Endometrium (tissue), 2 donors: ENCODE measurements around the gene POC1B.

Experiments
- FAIRE-seq: peaks from 2 replicates; lab custom pipeline; 2012; peaks lifted over from hg19 to GRCh38; lab: Jason Lieb, UNC
- donor health status: control.
- donor health status: control.

The POC1B gene

GRCh38 chr12:89538897-89539296 is 13.1 kb upstream of the POC1B start:
- FAIRE-seq = no peak

- no peak for FAIRE-seq
Observed at GRCh38 chr12:89537389-89537788, 11.5 kb upstream of the POC1B start.

DNA sequence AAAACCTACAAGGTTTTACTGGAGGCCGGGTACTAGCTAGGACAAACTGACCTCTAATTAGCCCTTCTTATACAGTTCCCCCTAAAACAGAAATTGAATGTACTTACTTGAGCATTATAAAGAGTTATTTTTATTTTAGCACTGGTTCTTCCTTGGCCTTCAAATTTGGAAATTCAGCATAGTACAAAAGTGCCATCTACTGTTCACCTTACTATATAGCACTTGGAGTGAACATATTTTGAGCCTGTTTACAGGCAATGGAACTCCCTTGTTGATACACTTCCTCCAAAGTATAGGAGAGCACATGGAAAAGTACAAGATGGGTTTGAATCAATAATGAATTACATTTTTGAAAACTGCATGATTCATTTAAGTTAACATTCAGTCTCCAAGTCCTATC is 3.9 kb upstream of the POC1B start:
- FAIRE-seq = peak; percentile 80

DNA sequence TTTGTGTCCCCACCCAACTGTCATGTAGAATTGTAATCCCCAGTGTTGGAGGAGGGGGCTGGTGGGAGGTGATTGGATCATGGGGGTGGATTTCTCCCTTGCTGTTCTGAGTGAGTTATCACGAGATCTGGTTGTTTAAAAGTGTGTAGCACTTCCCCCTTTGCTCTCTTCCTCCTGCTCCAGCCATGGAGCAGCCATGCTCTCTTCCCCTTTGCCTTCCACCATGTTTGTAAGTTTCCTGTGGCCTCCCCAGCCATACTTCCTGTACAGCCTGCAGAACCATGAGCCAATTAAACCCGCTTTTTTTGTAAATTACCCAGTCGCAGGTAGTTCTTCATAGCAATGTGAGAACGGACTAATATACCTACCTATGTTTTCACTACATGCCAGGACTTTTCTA is 2.6 kb upstream of the POC1B start:
- FAIRE-seq = no peak

DNA sequence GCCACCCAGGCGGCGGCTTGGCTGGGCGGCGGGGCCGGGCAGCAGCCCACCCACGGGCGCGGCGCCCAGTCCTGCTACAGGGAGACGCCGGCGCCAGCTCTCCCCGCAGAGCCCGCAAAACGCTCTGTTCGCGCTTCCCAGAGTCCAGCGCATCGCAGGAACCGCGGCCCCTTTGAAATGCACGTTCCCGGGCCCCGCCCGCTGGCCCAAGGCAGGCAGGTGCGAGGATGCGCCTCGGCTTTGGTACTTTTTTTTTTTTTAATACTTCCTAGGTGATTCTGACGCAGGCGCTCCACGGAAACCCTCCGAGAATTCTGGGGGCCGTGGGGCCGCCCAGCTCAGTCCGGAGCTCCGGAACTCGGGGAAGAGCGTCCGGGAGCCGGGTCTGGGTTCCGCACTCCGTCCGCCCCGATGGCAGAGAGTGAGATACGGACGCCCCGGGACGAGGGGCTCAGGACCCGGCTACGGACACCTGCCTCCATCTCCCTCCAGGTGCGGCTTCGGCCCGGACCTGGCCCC is 483 bp downstream of the POC1B start:
- no peak for FAIRE-seq

DNA sequence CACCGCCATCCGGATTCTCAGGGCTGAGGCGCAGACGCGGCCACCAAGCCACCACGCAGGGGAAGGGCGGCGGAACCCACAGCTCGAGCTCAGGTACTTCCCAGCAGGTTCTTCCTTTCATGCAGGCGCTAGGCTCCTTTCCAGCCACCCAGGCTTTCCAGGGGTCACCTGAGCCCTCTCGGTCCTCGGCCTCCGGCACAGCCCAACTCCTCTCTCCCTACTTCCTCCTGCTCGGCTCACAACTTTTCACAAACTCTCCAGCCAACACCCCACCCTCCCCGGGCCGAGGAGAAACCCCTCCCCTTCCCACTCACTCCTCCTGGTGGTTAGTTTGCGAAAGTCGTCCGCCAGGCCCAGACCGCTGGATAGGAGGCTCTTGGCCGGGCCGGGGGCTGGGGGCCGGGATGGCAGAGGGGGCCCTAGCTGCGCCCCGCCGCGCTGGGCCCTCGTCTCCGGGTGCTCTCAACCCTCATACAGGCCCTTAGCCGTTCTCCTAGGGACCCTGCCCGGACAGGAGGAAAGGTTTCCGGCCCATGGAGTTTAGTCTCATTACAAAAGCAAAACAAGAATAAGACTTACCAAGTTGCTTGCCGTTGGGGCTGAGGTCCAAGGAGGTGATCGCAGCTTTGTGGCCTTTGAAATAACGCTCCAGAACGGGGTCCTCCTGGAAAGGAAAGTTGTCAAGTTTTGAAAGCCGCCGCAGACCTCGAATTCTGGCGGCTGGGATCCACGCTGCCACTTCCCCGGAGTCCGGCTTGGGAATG is 1.1 kb downstream of the POC1B start, which contains the start of gene GALNT4:
Gene GALNT4 (minus strand): TSS at position 256 of the 764 bp plus-strand sequence. CDS start 247 bp downstream, at position 9.
- no peak for FAIRE-seq

DNA sequence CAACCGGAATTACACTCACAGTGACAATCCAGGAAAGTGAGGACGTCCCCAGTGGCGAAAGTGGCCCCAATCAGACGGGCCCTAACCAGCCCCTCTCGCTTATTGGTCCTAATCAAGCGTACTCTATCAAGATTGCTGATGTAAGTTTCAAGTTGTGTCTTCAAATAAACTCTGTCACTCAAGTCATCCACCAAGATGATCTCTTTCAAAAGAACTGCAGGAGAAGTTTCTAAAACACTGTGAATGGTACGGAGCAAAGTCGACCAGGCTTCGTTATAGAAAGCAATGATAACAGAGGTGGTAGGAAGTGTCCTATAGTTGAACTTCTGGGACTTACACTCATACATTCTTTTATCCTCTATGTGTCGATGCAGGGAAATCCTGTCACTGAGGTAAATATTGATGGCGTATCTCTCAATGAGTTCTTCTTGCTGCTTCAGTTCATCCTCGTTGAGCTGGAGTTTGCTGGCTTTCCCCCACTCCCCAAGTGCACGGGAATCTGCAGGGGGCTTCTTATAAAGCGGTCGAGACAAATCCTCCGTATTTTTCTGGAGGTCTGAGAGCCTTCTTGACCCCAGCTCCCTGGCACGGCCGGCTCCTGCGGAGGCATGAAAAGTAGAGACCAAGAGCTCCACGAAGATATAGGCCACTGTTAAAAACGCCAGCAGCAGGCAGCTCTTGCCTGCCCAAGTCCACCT is 1.9 kb downstream of the POC1B start:
- no peak for FAIRE-seq

DNA sequence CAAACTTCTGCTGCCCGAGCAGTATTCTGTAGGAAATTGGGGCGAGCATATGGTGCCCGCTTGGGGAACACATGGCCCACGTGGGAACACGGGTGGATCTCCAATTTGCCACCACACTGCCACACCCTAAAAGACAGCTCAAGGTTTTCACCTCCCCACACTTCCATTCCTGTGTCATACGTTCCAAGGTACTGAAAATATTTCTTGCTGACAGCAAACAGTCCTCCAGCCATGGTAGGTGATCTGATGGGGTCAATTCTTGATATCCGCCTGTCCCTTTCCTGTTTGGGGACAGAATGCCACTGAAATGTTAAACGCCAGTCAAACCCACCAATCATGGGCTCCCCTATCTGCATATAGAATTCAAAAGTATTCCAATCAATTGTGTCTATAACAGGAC is 2.5 kb downstream of the POC1B start:
- no peak for FAIRE-seq

DNA sequence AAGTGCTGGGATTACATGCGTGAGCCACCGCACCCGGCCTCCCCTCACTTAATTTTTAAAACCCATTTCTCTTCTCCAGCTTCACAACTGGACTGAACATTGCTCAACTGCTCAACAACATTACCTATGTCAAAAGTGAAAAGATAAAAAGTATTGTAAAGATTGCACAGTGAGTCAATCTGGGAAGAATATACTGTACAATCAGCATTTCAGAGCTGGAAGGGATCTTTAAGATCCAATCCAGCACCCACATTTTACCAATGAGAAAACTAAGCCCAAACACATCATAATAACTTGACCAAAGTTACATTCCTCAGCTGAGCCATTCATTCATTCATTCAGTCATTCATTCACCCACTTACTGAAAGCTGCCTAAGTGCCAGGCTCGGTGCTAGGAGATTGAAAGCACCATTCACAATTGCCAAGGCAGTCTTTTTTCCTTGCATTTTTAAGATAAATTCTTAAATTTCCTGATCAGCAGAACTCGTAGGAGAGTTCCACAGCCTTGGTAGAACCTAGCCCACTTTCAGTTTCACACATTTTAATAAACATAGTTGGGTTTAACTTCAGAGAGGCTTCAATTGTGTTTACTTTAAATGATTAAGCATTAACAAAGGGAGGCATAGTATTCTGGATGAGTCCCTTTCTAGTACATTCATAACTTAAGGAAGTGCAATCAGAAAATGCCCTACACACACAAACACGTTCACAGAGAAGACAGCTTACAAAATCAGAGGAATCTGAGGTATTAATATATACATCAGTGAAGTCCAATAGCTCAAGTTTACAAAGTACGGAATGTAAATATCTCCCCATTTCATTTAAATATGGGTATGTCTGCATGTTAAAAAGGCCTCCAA is 4.3 kb downstream of the POC1B start:
- no peak for FAIRE-seq

DNA sequence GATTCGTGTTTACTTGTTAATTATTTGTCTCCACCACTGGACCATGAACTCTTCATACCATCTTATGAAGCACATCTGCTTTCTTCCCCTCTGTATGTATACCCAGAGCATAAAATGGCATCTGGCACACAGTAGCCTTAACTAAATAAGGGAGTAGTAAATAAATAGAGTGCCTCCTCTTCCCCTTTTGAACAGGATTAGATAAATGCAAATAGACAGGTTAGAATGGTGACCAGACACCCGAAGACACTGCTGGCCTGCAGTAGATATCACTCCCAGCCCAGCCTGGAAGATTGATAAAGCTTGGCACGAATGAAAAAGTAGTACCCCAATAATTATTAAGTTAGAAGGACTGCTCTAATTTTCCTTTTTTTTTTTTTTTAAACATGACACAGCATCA is 8.1 kb downstream of the POC1B start:
- FAIRE-seq = no peak

DNA sequence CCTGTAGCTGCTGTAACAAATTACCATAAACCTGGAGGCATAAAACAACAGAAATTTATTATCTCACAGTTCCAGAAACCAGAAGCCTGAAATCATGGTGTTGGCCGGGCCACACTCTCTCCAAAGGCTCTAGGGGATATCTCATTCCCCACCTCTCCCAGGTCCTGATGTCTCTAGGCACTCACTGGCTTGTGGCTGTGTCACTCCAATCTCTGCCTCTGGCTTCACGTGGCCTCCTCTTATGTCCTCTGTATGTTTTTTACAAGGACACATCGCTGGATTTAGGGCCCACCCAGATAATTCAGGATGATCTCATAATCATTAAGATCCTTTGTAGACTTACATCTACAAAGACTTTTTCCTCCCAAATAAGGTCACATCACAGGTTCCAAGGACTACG is 9.2 kb downstream of the POC1B start:
- no peak for FAIRE-seq

DNA sequence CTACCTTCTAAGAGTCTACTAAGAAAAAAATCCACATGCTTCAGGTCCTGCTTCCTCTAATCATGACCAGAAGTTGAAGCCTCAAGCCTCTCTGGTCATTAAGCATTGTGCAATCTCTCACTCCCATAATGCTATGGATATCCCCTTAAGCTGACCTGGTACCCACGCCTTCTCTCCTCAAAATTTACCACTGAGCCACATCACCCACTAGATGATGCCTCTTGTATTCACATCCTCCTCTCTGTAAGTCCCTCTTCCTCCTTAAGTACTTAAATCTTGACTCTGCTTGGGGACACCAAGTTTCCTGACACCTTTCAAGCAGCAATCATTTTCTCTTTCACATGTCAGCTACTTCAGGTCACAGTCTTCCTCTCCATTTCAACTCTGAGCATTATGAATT is 11.1 kb downstream of the POC1B start:
- FAIRE-seq = no peak

GRCh38 chr12:89513544-89513943 is 12.3 kb downstream of the POC1B start:
- FAIRE-seq = no peak

GRCh38 chr12:89507015-89507824 is 18.6 kb downstream of the POC1B start:
- peak; percentile 81 for FAIRE-seq

- no peak for FAIRE-seq
Observed at GRCh38 chr12:89506050-89506449, 19.8 kb downstream of the POC1B start.

- no peak for FAIRE-seq
Observed at GRCh38 chr12:89504560-89505346, 21.1 kb downstream of the POC1B start.

DNA sequence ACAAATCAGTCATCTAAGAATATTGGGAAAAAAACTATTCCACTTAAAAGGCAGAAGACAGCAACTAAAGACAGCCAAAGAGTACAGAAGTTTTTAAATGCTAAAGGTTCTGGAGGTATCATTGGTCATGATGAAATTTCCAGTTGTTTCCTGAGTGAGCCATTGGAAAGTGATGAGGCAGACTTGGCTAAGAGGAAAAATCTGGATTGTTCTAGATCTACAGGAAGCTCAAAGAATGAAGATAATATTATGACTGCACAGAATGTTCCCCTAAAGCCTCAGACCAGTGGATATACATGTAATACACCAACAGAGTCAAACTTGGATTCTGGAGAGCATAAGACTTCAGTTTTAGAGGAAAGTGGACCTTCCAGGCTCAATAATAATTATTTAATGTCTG is 24.1 kb downstream of the POC1B start:
- FAIRE-seq = no peak

- no peak for FAIRE-seq
Observed at GRCh38 chr12:89499857-89500256, 26.0 kb downstream of the POC1B start.

DNA sequence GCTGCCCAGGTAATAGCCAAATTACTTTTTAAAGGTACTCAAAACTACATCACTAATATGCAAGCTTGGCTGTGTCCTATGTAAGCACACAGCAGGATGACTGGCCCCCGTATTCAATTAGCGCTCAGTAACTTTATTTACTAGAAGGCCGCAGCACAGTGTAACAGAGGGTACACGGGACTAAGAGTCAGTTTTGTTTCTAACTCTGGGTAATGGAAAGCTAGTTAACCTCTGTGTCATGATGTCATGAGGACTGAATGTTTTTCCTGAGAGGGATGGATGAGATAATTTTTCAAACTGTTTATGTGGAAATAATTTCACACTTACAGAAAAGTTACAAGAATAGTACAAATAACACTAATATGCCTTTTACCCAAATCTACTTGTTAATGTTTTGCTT is 28.4 kb downstream of the POC1B start:
- no peak for FAIRE-seq

GRCh38 chr12:89497005-89497404 is 28.8 kb downstream of the POC1B start:
- FAIRE-seq = no peak
